IMR-90 (cell line): Measurements from ENCODE around the gene SPTY2D1. TPM values are rescaled to one million over a fixed set of nuclear protein-coding genes. Genes with fewer than 3 reads are reported as not detected.

ENCODE experiments used
- ATAC-seq: fragments of 200-7000 bp; cut with Tn5 transposase; 2 replicates; pipeline ENCODE4 v1.9.1; 2020; ENCODE audit warnings: low read depth, mild to moderate bottlenecking, moderate library complexity
- BruUV-seq: library from RNA; stranded (reverse); fragments of 400-500 nt; replicated peaks from 2 replicates; lab custom pipeline; 2021; lab: Mats Ljungman, UMichigan
- CTCF ChIA-PET: fragments of 300-600 bp; formaldehyde crosslinking; extraction: SDS; loops from one replicate; lab custom pipeline; 2021; ENCODE audit warnings: antibody characterized with exemption; lab: Yijun Ruan, JAX
- POLR2A ChIA-PET: fragments of 300-600 bp; sonication (Branson Sonifier 250); formaldehyde crosslinking; loops from one replicate; lab custom pipeline; 2022; ENCODE audit warnings: antibody characterized with exemption; ENCODE audit not compliant: unreplicated experiment; lab: Charles Lee
- DNase-seq: peaks from one replicate; pipeline ENCODE4 v3.0.0; 2013
- H2AFZ ChIP-seq: replicated peaks from 2 replicates; pipeline ENCODE3; 2013; ENCODE audit warnings: low read length, mild to moderate bottlenecking; ENCODE audit not compliant: poor library complexity
- H2AK5ac ChIP-seq: 2 replicates; pipeline ENCODE4 v1.6.1; 2013; ENCODE audit warnings: low read depth, low read length, inconsistent platforms
- H2AK9ac ChIP-seq: replicated peaks from 2 replicates; pipeline ENCODE3; 2013; ENCODE audit warnings: mild to moderate bottlenecking, low read depth, low read length, moderate library complexity; ENCODE audit not compliant: poor library complexity
- H2BK120ac ChIP-seq: 2 replicates; pipeline ENCODE4 v1.6.1; 2013; ENCODE audit warnings: low read depth, low read length, inconsistent platforms
- H2BK15ac ChIP-seq: 3 replicates; pipeline ENCODE4 v1.6.1; 2013; ENCODE audit warnings: low read depth, low read length, inconsistent platforms
- H2BK20ac ChIP-seq: 2 replicates; pipeline ENCODE4 v1.6.1; 2013; ENCODE audit warnings: low read depth, mild to moderate bottlenecking, inconsistent platforms, low read length, moderate library complexity
- H2BK5ac ChIP-seq: 2 replicates; pipeline ENCODE4 v1.6.1; 2013; ENCODE audit warnings: mild to moderate bottlenecking, low read depth, low read length, inconsistent platforms; ENCODE audit not compliant: poor library complexity, severe bottlenecking
- H3K14ac ChIP-seq: replicated peaks from 2 replicates; pipeline ENCODE4 v1.6.1; 2013; ENCODE audit warnings: low read depth, low read length, inconsistent platforms
- H3K18ac ChIP-seq: 2 replicates; pipeline ENCODE4 v1.6.1; 2013; ENCODE audit warnings: low read depth, low read length, control low read depth
- H3K23ac ChIP-seq: 2 replicates; pipeline ENCODE4 v1.6.1; 2013; ENCODE audit warnings: low read depth, low read length, inconsistent platforms
- H3K27ac ChIP-seq: 2 replicates; pipeline ENCODE4 v1.5.1; 2013; ENCODE audit warnings: mild to moderate bottlenecking, control low read depth, low read length; ENCODE audit not compliant: insufficient read depth
- H3K27me3 ChIP-seq: 2 replicates; pipeline ENCODE4 v1.6.1; 2013; ENCODE audit warnings: low read length; ENCODE audit not compliant: control insufficient read depth, insufficient read depth
- H3K36me3 ChIP-seq: 2 replicates; pipeline ENCODE4 v1.6.1; 2013; ENCODE audit warnings: low read length, mixed read lengths; ENCODE audit not compliant: control insufficient read depth, insufficient read depth
- H3K4ac ChIP-seq: 2 replicates; pipeline ENCODE4 v1.6.1; 2013; ENCODE audit warnings: low read depth, low read length, inconsistent platforms
- H3K4me1 ChIP-seq: 2 replicates; pipeline ENCODE4 v1.6.1; 2013; ENCODE audit warnings: low read length, mixed read lengths; ENCODE audit not compliant: control insufficient read depth, insufficient read depth
- H3K4me2 ChIP-seq: 2 replicates; pipeline ENCODE4 v1.6.1; 2013; ENCODE audit warnings: low read depth, mild to moderate bottlenecking, control low read depth, low read length, moderate library complexity
- H3K4me3 ChIP-seq: 2 replicates; pipeline ENCODE4 v1.5.1; 2013; ENCODE audit warnings: low read depth, mild to moderate bottlenecking, control low read depth, low read length, moderate library complexity; ENCODE audit not compliant: insufficient read depth
- H3K56ac ChIP-seq: 2 replicates; pipeline ENCODE4 v1.6.1; 2013; ENCODE audit warnings: low read length, inconsistent platforms; ENCODE audit not compliant: insufficient read depth; ENCODE audit errors: extremely low read depth
- H3K79me1 ChIP-seq, 2 experiments: 2 replicates each; pipeline ENCODE4 v1.6.1; 2013; ENCODE audit warnings: low read length in 2 of 2, inconsistent platforms in 1 of 2, low read depth in 1 of 2
- H3K9ac ChIP-seq: 2 replicates; pipeline ENCODE4 v1.6.1; 2013; ENCODE audit warnings: low read depth, low read length, control low read depth
- H3K9me1 ChIP-seq: 2 replicates; pipeline ENCODE4 v1.6.1; 2013; ENCODE audit warnings: low read length, inconsistent platforms; ENCODE audit not compliant: insufficient read depth
- H3K9me3 ChIP-seq: 2 replicates; pipeline ENCODE4 v1.6.1; 2013; ENCODE audit warnings: low read length; ENCODE audit not compliant: control insufficient read depth, insufficient read depth
- H4K20me1 ChIP-seq: 2 replicates; pipeline ENCODE4 v1.6.1; 2013; ENCODE audit warnings: low read length, inconsistent platforms; ENCODE audit not compliant: insufficient read depth
- H4K5ac ChIP-seq: 2 replicates; pipeline ENCODE4 v1.6.1; 2013; ENCODE audit warnings: mild to moderate bottlenecking, low read depth, low read length, control low read depth
- H4K8ac ChIP-seq, 2 experiments: 2 replicates each; pipeline ENCODE4 v1.6.1; 2013; ENCODE audit warnings: low read depth in 2 of 2, low read length in 2 of 2, control low read depth in 1 of 2, inconsistent platforms in 1 of 2
- H4K91ac ChIP-seq: 2 replicates; pipeline ENCODE4 v1.6.1; 2013; ENCODE audit warnings: low read depth, low read length, inconsistent platforms; ENCODE audit not compliant: insufficient read depth
- BHLHE40 ChIP-seq: fragments of 150-350 bp; IDR thresholded peaks from 2 replicates; pipeline ENCODE4 v1.6.1; 2016; ENCODE audit warnings: mild to moderate bottlenecking, low read depth, low read length
- CEBPB ChIP-seq: IDR thresholded peaks from 2 replicates; pipeline ENCODE4 v1.6.1; 2012; ENCODE audit warnings: low read depth, low read length, improper control_type of control experiment
- CHD1 ChIP-seq: IDR thresholded peaks from 2 replicates; pipeline ENCODE4 v1.6.1; 2012; ENCODE audit warnings: low read depth, low read length, improper control_type of control experiment
- ELK1 ChIP-seq: fragments of 150-350 bp; IDR thresholded peaks from 2 replicates; pipeline ENCODE4 v1.6.1; 2016; ENCODE audit warnings: low read depth, mild to moderate bottlenecking, low read length, moderate library complexity, borderline replicate concordance
- FOS ChIP-seq: fragments of 150-350 bp; IDR thresholded peaks from 2 replicates; pipeline ENCODE4 v1.6.1; 2016; ENCODE audit warnings: low read depth, low read length
- MAFK ChIP-seq: IDR thresholded peaks from 2 replicates; pipeline ENCODE4 v1.6.1; 2012; ENCODE audit warnings: low read depth, low read length, improper control_type of control experiment
- MAZ ChIP-seq: IDR thresholded peaks from 2 replicates; pipeline ENCODE4 v1.6.1; 2012; ENCODE audit warnings: low read depth, mild to moderate bottlenecking, low read length, improper control_type of control experiment, moderate library complexity, borderline replicate concordance
- MXI1 ChIP-seq: IDR thresholded peaks from 2 replicates; pipeline ENCODE4 v1.6.1; 2012; ENCODE audit warnings: low read depth, mild to moderate bottlenecking, low read length, moderate library complexity, borderline replicate concordance
- NFE2L2 ChIP-seq: fragments of 150-350 bp; IDR thresholded peaks from 2 replicates; pipeline ENCODE4 v1.6.1; 2016; ENCODE audit warnings: low read depth, mild to moderate bottlenecking, low read length
- POLR2A ChIP-seq: IDR thresholded peaks from 2 replicates; pipeline ENCODE4 v1.6.1; 2012; ENCODE audit warnings: mild to moderate bottlenecking, low read depth, low read length
- RAD21 ChIP-seq: IDR thresholded peaks from 2 replicates; pipeline ENCODE4 v1.6.1; 2012; ENCODE audit warnings: low read length, improper control_type of control experiment
- RCOR1 ChIP-seq: IDR thresholded peaks from 2 replicates; pipeline ENCODE4 v1.6.1; 2012; ENCODE audit warnings: mild to moderate bottlenecking, low read length, improper control_type of control experiment; ENCODE audit not compliant: insufficient replicate concordance
- RFX5 ChIP-seq: IDR thresholded peaks from 2 replicates; pipeline ENCODE4 v1.8.0; 2012; ENCODE audit warnings: low read depth, mild to moderate bottlenecking, low read length, moderate library complexity
- SMC3 ChIP-seq: fragments of 150-350 bp; IDR thresholded peaks from 2 replicates; pipeline ENCODE4 v1.6.1; 2016; ENCODE audit warnings: low read depth, mild to moderate bottlenecking, antibody characterized with exemption, low read length, moderate library complexity
- USF2 ChIP-seq: fragments of 150-350 bp; IDR thresholded peaks from 2 replicates; pipeline ENCODE4 v1.6.1; 2017; ENCODE audit warnings: mild to moderate bottlenecking, antibody characterized with exemption, low read length, low read depth
- WGBS, 2 experiments: methylation state at CpG; one replicate each; pipeline versions ENCODE4 v1.1.5 to v1.1.7; 2013; ENCODE audit warnings: missing lambda C conversion rate in 2 of 2; ENCODE audit not compliant: insufficient read length in 1 of 2; ENCODE audit errors: extremely low coverage in 2 of 2; 5-methylcytosine and 5-hydroxymethylcytosine counted together
- dilution Hi-C: fragments of 300-500 bp; cut with HindIII; formaldehyde crosslinking; loops from one replicate; pipeline ENCODE4 v1.14.3; 2018; ENCODE audit warnings: low sequenced_read_pairs; ENCODE audit not compliant: unreplicated experiment
- in situ Hi-C: fragments of 300-500 bp; cut with MboI; formaldehyde crosslinking; loops from 3 replicates; pipeline ENCODE4 v1.14.3; 2019; ENCODE audit warnings: low sequenced_read_pairs, inconsistent platforms, mixed read lengths
- intact Hi-C: fragments of 100-400 bp; cut with micrococcal nuclease; formaldehyde crosslinking; loops from 2 replicates; pipeline ENCODE4 v1.10.0; 2022
- polyA plus RNA-seq, 3 experiments: library from polyadenylated mRNA; depleted of rRNA; stranded (reverse); fragments of >200 nt; gene quantifications; 2 replicates each; pipeline ENCODE4 v1.2.3, GENCODE V29; 2012; ENCODE audit warnings: low replicate concordance in 1 of 3
- total RNA-seq: library from RNA; depleted of rRNA; stranded (reverse); fragments of >200 nt; gene quantifications from 2 replicates; pipeline ENCODE4 v1.2.3, GENCODE V29; 2012
- TF ChIP-seq, protein P1 (sequence below): conservative IDR thresholded peaks from 2 replicates; pipeline ENCODE4 v1.5.1; 2012; ENCODE audit warnings: mild to moderate bottlenecking, low read depth, low read length, improper control_type of control experiment

The SPTY2D1 gene
- total and polyA plus RNA-seq, 2 of the 4 experiments (the other 2 are of a cell fraction) = 10.3 to 36.6 TPM

DNA sequence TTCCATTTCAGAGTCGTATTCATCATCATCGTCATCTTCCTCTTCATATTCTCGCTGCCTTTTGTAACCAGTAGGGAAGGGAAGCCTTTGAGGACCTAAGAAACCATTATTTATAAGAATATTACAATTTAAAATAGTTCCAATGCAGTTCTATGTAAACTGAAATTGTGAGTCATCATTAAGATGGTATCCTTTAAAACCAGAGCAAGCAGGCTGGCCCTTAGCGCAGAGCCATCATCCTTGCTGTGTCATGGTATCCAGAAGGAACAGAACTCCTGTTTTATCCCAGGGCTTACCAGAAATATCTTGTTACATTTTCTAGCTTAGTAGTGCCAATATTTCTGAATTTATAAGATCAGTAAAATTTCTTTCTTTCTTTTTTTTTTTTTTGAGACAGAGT, 21.7 kb downstream of the SPTY2D1 start:
- POLR2A ChIA-PET = no interaction called here
- Histone ChIP-seq H3K9me1 (peaks cover 9% of the 10 kb centered on the region; the same call in 1 of the 2 replicates), H3K79me1 (peaks cover 24 to 38% of the 10 kb centered on the region in 2 experiments), H2AK9ac (no peak overlapping the region), H3K4ac (no peak overlapping the region), H3K4me2 (no peak overlapping the region), H4K8ac (no peak overlapping the region), H3K27ac (no peak overlapping the region), H3K9ac (no peak overlapping the region), H4K91ac (no peak overlapping the region), H3K18ac (no peak overlapping the region), H2AK5ac (no peak overlapping the region), H3K36me3 (peaks cover 34% of the 10 kb centered on the region), H3K4me3 (no peak overlapping the region), H4K5ac (no peak overlapping the region), H2BK5ac (no peak overlapping the region), H2AFZ (no peak overlapping the region), H2BK20ac (no peak overlapping the region), H2BK15ac (no peak overlapping the region), H2BK120ac (no peak overlapping the region), H3K9me3 (no peaks in the 10 kb centered on the region), H3K27me3 (no peaks in the 10 kb centered on the region), H3K23ac (no peak overlapping the region), H3K56ac (no peak overlapping the region), H4K20me1 (peaks cover 16% of the 10 kb centered on the region), H3K14ac (no peak overlapping the region), H3K4me1 (peaks cover 7% of the 10 kb centered on the region)
- CTCF ChIA-PET = interaction anchor here (0.6 kb wide), 2 partner anchors 50 to 108 kb away, joined by 3 to 5 read pairs; no protein-coding TSS in a partner anchor
- BruUV-seq = no TSS peak
- ATAC-seq (peak; percentile 78), DNase-seq (peak; percentile 68)
- 100% methylated on average over 2 of the region's 4 CpGs; no CpG with 5 or more reads in 1 of the 2 experiments for WGBS, 2 experiments
- TF ChIP-seq MAFK = peak; percentile 4; the same call in 1 of the 2 replicates
- TF ChIP-seq BHLHE40 = no peak
- TF ChIP-seq NFE2L2 = peak; percentile 46; the same call in 1 of the 2 replicates
- TF ChIP-seq RAD21 = no peak
- TF ChIP-seq POLR2A = no peak
- TF ChIP-seq MXI1 = no peak
- TF ChIP-seq RCOR1 = no peak
- TF ChIP-seq, protein P1, sequence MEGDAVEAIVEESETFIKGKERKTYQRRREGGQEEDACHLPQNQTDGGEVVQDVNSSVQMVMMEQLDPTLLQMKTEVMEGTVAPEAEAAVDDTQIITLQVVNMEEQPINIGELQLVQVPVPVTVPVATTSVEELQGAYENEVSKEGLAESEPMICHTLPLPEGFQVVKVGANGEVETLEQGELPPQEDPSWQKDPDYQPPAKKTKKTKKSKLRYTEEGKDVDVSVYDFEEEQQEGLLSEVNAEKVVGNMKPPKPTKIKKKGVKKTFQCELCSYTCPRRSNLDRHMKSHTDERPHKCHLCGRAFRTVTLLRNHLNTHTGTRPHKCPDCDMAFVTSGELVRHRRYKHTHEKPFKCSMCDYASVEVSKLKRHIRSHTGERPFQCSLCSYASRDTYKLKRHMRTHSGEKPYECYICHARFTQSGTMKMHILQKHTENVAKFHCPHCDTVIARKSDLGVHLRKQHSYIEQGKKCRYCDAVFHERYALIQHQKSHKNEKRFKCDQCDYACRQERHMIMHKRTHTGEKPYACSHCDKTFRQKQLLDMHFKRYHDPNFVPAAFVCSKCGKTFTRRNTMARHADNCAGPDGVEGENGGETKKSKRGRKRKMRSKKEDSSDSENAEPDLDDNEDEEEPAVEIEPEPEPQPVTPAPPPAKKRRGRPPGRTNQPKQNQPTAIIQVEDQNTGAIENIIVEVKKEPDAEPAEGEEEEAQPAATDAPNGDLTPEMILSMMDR = no peak
- no peak for TF ChIP-seq CEBPB
- TF ChIP-seq USF2 = no peak
- no peak for TF ChIP-seq ELK1
- TF ChIP-seq RFX5 = no peak
- no peak for TF ChIP-seq SMC3
- no peak for TF ChIP-seq FOS
- no peak for TF ChIP-seq CHD1
- TF ChIP-seq MAZ = no peak
- dilution Hi-C loops = no loop called here
- intact Hi-C loops = no loop called here
- in situ Hi-C loops = no loop called here
